CD8-positive, alpha-beta memory T cell (primary cell): ENCODE results near the gene PLA2G5. TPM values are rescaled to one million over a fixed set of nuclear protein-coding genes. Genes with fewer than 3 reads are reported as not detected.

Source experiments
- CTCF ChIA-PET: fragments of 350-600 bp; sonication (Branson Sonifier 250); formaldehyde crosslinking; loops from one replicate; lab custom pipeline; 2021; ENCODE audit warnings: antibody characterized with exemption; lab: Charles Lee
- POLR2A ChIA-PET: fragments of 350-600 bp; sonication (Branson Sonifier 250); formaldehyde crosslinking; loops from one replicate; lab custom pipeline; 2021; ENCODE audit warnings: antibody characterized with exemption; lab: Charles Lee
- DNase-seq, 5 donors: peaks; one replicate each; pipeline versions ENCODE4 v3.0.0 to v3.0.0-alpha.2; 2020 to 2022; ENCODE audit warnings: mixed read lengths in 1 of 5
- H3K27ac ChIP-seq: one replicate; pipeline ENCODE4 v1.7.0; 2013; ENCODE audit warnings: low read depth, mild to moderate bottlenecking, low read length, moderate library complexity
- H3K27me3 ChIP-seq: 2 replicates; pipeline ENCODE4 v1.7.0; 2013; ENCODE audit warnings: low read length, mild to moderate bottlenecking; ENCODE audit not compliant: insufficient read depth, poor library complexity, severe bottlenecking
- H3K36me3 ChIP-seq: 2 replicates; pipeline ENCODE4 v1.7.0; 2013; ENCODE audit warnings: mild to moderate bottlenecking, low read length, moderate library complexity; ENCODE audit not compliant: insufficient read depth
- H3K4me1 ChIP-seq: 2 replicates; pipeline ENCODE4 v1.7.0; 2013; ENCODE audit warnings: mild to moderate bottlenecking, low read length, moderate library complexity; ENCODE audit not compliant: insufficient read depth
- H3K4me3 ChIP-seq: 2 replicates; pipeline ENCODE4 v1.7.0; 2013; ENCODE audit warnings: mild to moderate bottlenecking, low read length
- H3K9me3 ChIP-seq: 2 replicates; pipeline ENCODE4 v1.7.0; 2013; ENCODE audit warnings: mild to moderate bottlenecking, low read length
- H3K27ac Mint-ChIP-seq, 8 donors: one replicate each; pipeline ENCODE4 v1.8.0; 2020 to 2021; ENCODE audit warnings: mixed read lengths in 8 of 8, mild to moderate bottlenecking in 6 of 8, inconsistent platforms in 3 of 8, moderate library complexity in 3 of 8
- H3K27me3 Mint-ChIP-seq, 2 donors: one replicate each; pipeline ENCODE4 v1.8.0; 2020 to 2021; ENCODE audit warnings: mixed read lengths in 2 of 2, mild to moderate bottlenecking in 1 of 2, moderate library complexity in 1 of 2
- H3K36me3 Mint-ChIP-seq, 3 donors: one replicate each; pipeline ENCODE4 v1.8.0; 2020 to 2021; ENCODE audit warnings: mixed read lengths in 3 of 3, inconsistent platforms in 1 of 3, mild to moderate bottlenecking in 1 of 3
- H3K4me1 Mint-ChIP-seq, 3 donors: one replicate each; pipeline ENCODE4 v1.8.0; 2020 to 2021; ENCODE audit warnings: mixed read lengths in 3 of 3, inconsistent platforms in 1 of 3, mild to moderate bottlenecking in 1 of 3
- H3K4me3 Mint-ChIP-seq, 7 donors: one replicate each; pipeline ENCODE4 v1.8.0; 2020 to 2021; ENCODE audit warnings: mixed read lengths in 7 of 7, mild to moderate bottlenecking in 6 of 7, moderate library complexity in 4 of 7, inconsistent platforms in 2 of 7
- H3K9me3 Mint-ChIP-seq, 5 donors: one replicate each; pipeline ENCODE4 v1.8.0; 2020 to 2022; ENCODE audit warnings: mixed read lengths in 5 of 5, mild to moderate bottlenecking in 3 of 5, moderate library complexity in 2 of 5, inconsistent platforms in 1 of 5
- polyA plus RNA-seq: library from polyadenylated mRNA; unstranded; fragments of 300-500 nt; fragmentation: Illumina TruSeq; gene quantifications from one replicate; pipeline ENCODE4 v1.2.3, GENCODE V29; 2021
- total RNA-seq, 2 experiments: library from RNA; stranded (reverse); gene quantifications; one replicate each; pipeline ENCODE4 v1.2.3, GENCODE V29; 2021

Gene PLA2G5
- total and polyA plus RNA-seq, 3 experiments from 2014 or later: not detected

GRCh38 chr1:20078171-20078651, 8.2 kb downstream of the PLA2G5 start:
- Histone ChIP-seq H3K36me3 (no peaks in the 10 kb centered on the region), H3K9me3 (no peaks in the 10 kb centered on the region), H3K27me3 (no peaks in the 10 kb centered on the region), H3K4me1 (no peaks in the 10 kb centered on the region), H3K4me3 (no peak overlapping the region), H3K27ac (no peak overlapping the region)
- no peak for DNase-seq
- Mint-ChIP-seq H3K9me3 (no peaks in the 10 kb centered on the region), H3K27me3 (peaks cover 21 to 60% of the 10 kb centered on the region in 2 donors), H3K4me3 (no peak overlapping the region), H3K36me3 (no peaks in the 10 kb centered on the region), H3K4me1 (peaks cover 10 to 16% (median 15%) of the 10 kb centered on the region in 3 donors), H3K27ac (no peak overlapping the region)
- POLR2A ChIA-PET: no interaction called here
- CTCF ChIA-PET: no interaction called here

DNA sequence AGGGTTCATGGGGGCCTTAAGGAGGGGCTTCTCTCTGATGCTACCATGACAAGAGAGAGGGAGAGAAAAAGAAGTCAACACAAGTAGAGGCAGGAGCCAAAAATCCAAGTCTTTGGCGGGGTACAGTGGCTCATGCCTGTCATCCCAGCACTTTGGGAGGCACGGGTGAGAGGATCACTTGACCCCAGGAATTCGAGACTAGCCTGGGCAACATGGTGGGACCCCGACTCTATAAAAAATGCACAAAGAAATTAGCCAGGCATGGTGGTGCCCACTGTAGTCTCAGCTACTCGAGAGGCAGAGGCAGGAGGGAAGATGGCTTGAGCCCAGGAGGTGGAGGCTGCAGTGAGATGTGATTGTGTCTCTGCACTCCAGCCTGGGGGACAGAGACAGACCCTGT, 8.7 kb downstream of the PLA2G5 start:
- Mint-ChIP-seq H3K9me3 (no peaks in the 10 kb centered on the region), H3K36me3 (no peaks in the 10 kb centered on the region), H3K4me3 (no peak overlapping the region), H3K27ac (no peak overlapping the region), H3K27me3 (peaks cover 21 to 61% of the 10 kb centered on the region in 2 donors), H3K4me1 (peaks cover 10 to 16% (median 15%) of the 10 kb centered on the region in 3 donors)
- CTCF ChIA-PET: no interaction called here
- no peaks in the 10 kb centered on the region for H3K9me3 ChIP-seq
- H3K27ac ChIP-seq: no peak overlapping the region
- no peaks in the 10 kb centered on the region for H3K27me3 ChIP-seq
- no peaks in the 10 kb centered on the region for H3K36me3 ChIP-seq
- no peaks in the 10 kb centered on the region for H3K4me1 ChIP-seq
- POLR2A ChIA-PET: no interaction called here
- no peak for DNase-seq
- H3K4me3 ChIP-seq: no peak overlapping the region

DNA sequence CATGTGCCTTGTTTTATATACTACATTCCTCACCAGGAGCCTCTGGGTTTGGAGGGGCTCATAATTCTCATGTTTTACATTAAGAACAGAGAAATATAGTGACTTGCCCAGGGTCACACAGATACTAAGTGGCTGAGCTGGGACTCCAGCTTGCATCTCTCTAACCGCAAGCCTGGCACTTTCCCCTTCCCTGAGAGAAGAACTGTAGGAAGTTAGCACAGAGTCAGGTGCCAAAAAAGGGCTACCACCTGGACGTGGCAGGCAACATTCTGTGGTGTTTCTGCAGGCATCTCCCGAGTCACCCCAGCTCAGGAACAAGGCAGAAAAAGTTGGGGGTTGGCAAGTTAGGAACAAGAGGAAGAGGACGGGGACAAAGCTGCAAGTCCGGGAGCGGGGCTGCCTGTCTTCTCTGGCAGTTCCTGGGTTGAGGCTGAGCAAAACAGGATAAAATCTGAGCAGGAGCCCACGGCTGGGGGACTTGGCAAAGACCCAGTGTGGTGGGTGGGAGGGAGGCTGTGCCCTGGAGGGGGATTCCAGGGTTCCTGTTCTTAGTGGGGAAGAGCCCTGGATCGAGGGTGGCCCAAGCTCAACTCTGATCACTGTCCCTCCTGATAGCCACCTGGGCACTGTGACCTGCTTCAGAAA, 9.8 kb downstream of the PLA2G5 start:
- Histone ChIP-seq H3K9me3 (no peaks in the 10 kb centered on the region), H3K4me3 (no peak overlapping the region), H3K27me3 (no peaks in the 10 kb centered on the region), H3K4me1 (no peaks in the 10 kb centered on the region), H3K36me3 (no peaks in the 10 kb centered on the region), H3K27ac (no peak overlapping the region)
- Mint-ChIP-seq H3K4me1 (peaks cover 10 to 16% (median 15%) of the 10 kb centered on the region in 3 donors), H3K4me3 (no peak overlapping the region), H3K36me3 (no peaks in the 10 kb centered on the region), H3K27ac (no peak overlapping the region), H3K9me3 (no peaks in the 10 kb centered on the region), H3K27me3 (peaks cover 21 to 61% of the 10 kb centered on the region in 2 donors)
- ChIA-PET POLR2A (no interaction called here), CTCF (interaction anchor here (0.7 kb wide), 1 partner anchor 263 kb away, joined by 3 read pairs; no protein-coding TSS in a partner anchor)
- no peak for DNase-seq

GRCh38 chr1:20080441-20081352, 10.7 kb downstream of the PLA2G5 start:
- Histone ChIP-seq H3K27ac (no peak overlapping the region), H3K4me1 (no peaks in the 10 kb centered on the region), H3K4me3 (no peak overlapping the region), H3K9me3 (no peaks in the 10 kb centered on the region), H3K27me3 (no peaks in the 10 kb centered on the region), H3K36me3 (no peaks in the 10 kb centered on the region)
- ChIA-PET POLR2A (no interaction called here), CTCF (no interaction called here)
- Mint-ChIP-seq H3K27me3 (peaks cover 19 to 61% of the 10 kb centered on the region in 2 donors), H3K4me3 (peak overlapping the region in 2 of 7 donors; percentile 5 to 41), H3K9me3 (no peaks in the 10 kb centered on the region), H3K27ac (peak overlapping the region in 2 of 8 donors; percentile 42 to 72), H3K36me3 (no peaks in the 10 kb centered on the region), H3K4me1 (peaks cover 10 to 16% (median 15%) of the 10 kb centered on the region in 3 donors)
- DNase-seq: no peak

GRCh38 chr1:20081353-20081810, 11.4 kb downstream of the PLA2G5 start:
- H3K4me3 ChIP-seq: no peak overlapping the region
- H3K4me1 ChIP-seq: no peaks in the 10 kb centered on the region
- no peaks in the 10 kb centered on the region for H3K9me3 Mint-ChIP-seq
- DNase-seq: no peak
- no peaks in the 10 kb centered on the region for H3K36me3 ChIP-seq
- no peak overlapping the region for H3K27ac ChIP-seq
- POLR2A ChIA-PET: no interaction called here
- no peaks in the 10 kb centered on the region for H3K9me3 ChIP-seq
- H3K4me3 Mint-ChIP-seq: peak overlapping the region in 2 of 7 donors; percentile 5 to 41
- peaks cover 19 to 60% of the 10 kb centered on the region in 2 donors for H3K27me3 Mint-ChIP-seq
- CTCF ChIA-PET: no interaction called here
- H3K27ac Mint-ChIP-seq: peak overlapping the region in 2 of 8 donors; percentile 42 to 72
- no peaks in the 10 kb centered on the region for H3K36me3 Mint-ChIP-seq
- peaks cover 10 to 16% (median 15%) of the 10 kb centered on the region in 3 donors for H3K4me1 Mint-ChIP-seq
- no peaks in the 10 kb centered on the region for H3K27me3 ChIP-seq

DNA sequence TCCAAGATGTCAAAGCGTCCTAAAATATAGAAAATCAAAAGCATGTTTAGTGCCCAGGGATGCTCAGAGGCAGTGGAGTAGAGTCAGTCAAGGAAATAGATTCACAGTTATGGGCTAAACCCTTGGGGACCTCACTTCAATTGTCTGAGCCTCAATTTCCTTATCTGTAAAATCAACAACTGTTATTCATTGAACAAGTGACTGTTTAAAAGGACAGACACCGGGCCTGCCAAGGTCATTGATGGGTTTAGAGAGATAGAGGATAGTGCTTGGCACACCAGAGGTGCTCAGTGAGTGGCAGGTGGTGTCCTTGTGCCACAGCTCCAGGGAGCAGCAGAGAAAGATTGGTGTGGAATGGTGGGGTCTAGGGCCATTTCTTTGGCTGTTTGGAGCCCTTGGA, 12.8 kb downstream of the PLA2G5 start:
- ChIA-PET POLR2A (no interaction called here), CTCF (no interaction called here)
- H3K36me3 ChIP-seq: no peaks in the 10 kb centered on the region
- Mint-ChIP-seq H3K4me3 (no peak overlapping the region), H3K9me3 (no peaks in the 10 kb centered on the region), H3K36me3 (no peaks in the 10 kb centered on the region), H3K4me1 (peaks cover 10 to 16% (median 15%) of the 10 kb centered on the region in 3 donors), H3K27ac (peak overlapping the region in 1 of 8 donors; percentile 52), H3K27me3 (peaks cover 17 to 47% of the 10 kb centered on the region in 2 donors)
- no peaks in the 10 kb centered on the region for H3K9me3 ChIP-seq
- no peak overlapping the region for H3K4me3 ChIP-seq
- no peaks in the 10 kb centered on the region for H3K27me3 ChIP-seq
- H3K4me1 ChIP-seq: no peaks in the 10 kb centered on the region
- DNase-seq: no peak
- no peak overlapping the region for H3K27ac ChIP-seq

- H3K36me3 ChIP-seq: no peaks in the 10 kb centered on the region
- POLR2A ChIA-PET: no interaction called here
- no peak overlapping the region for H3K27ac ChIP-seq
- peak overlapping the region in 1 of 8 donors; percentile 52 for H3K27ac Mint-ChIP-seq
- H3K4me1 Mint-ChIP-seq: peaks cover 10 to 16% (median 11%) of the 10 kb centered on the region in 3 donors
- H3K4me3 Mint-ChIP-seq: no peak overlapping the region
- no peaks in the 10 kb centered on the region for H3K4me1 ChIP-seq
- H3K9me3 ChIP-seq: no peaks in the 10 kb centered on the region
- CTCF ChIA-PET: no interaction called here
- H3K27me3 ChIP-seq: no peaks in the 10 kb centered on the region
- no peaks in the 10 kb centered on the region for H3K36me3 Mint-ChIP-seq
- no peak overlapping the region for H3K4me3 ChIP-seq
- no peak for DNase-seq
- H3K27me3 Mint-ChIP-seq: peaks cover 15 to 43% of the 10 kb centered on the region in 2 donors
- H3K9me3 Mint-ChIP-seq: no peaks in the 10 kb centered on the region
Observed at GRCh38 chr1:20083178-20083944, 13.4 kb downstream of the PLA2G5 start.
